Measurements from ENCODE around the gene CFB. TPM values are rescaled to one million over a fixed set of nuclear protein-coding genes. Genes with fewer than 3 reads are reported as not detected.
A peak's percentile ranks its signal among the peaks of the same experiment; 100 is the strongest.

Gene CFB
- polyA plus RNA-seq (2013, experiment 1 of 2) = 0.35 TPM
- polyA plus RNA-seq (2013, experiment 2 of 2) = 0.42 TPM

DNA sequence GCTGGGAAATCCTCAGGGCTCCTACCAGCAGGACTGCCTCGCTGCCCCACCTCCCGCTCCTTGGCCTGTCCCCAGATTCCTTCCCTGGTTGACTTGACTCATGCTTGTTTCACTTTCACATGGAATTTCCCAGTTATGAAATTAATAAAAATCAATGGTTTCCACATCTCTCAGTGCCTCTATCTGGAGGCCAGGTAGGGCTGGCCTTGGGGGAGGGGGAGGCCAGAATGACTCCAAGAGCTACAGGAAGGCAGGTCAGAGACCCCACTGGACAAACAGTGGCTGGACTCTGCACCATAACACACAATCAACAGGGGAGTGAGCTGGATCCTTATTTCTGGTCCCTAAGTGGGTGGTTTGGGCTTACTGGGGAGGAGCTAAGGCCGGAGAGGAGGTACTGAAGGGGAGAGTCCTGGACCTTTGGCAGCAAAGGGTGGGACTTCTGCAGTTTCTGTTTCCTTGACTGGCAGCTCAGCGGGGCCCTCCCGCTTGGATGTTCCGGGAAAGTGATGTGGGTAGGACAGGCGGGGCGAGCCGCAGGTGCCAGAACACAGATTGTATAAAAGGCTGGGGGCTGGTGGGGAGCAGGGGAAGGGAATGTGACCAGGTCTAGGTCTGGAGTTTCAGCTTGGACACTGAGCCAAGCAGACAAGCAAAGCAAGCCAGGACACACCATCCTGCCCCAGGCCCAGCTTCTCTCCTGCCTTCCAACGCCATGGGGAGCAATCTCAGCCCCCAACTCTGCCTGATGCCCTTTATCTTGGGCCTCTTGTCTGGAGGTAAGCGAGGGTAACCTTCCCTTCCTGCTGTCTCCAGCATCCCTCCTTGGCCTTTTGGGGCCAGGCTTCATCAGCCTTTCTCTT is at the start of gene CFB:
Gene CFB, plus strand, starts transcription at position 589 of the 863 bp plus-strand sequence. Its CDS starts 127 bp downstream, at position 716.
- H3K36me3 ChIP-seq (replicated peaks in 1 of 2; ENCODE audit: control insufficient read depth in 2 of 2, insufficient read depth in 2 of 2, low read length in 2 of 2) = peaks cover under 1 to 7% of the 10 kb centered on the region in 2 donors
- peaks cover 0 to 1% of the 10 kb centered on the region in 2 donors for H3K9me3 ChIP-seq (replicated peaks in 1 of 2; ENCODE audit: control insufficient read depth in 2 of 2, insufficient read depth in 1 of 2, low read depth in 1 of 2, low read length in 2 of 2)
- peak within 1 kb of the TSS; percentile 42 for H2BK5ac ChIP-seq (ENCODE audit: low read length)
- H3K27ac ChIP-seq (replicated peaks; ENCODE audit: low read length) = no peak within 1 kb of the TSS
- no peak within 1 kb of the TSS for H4K91ac ChIP-seq (ENCODE audit: low read depth, low read length, poor library complexity)
- H3K4me1 ChIP-seq (ENCODE audit: control insufficient read depth in 2 of 2, insufficient read depth in 1 of 2, low read depth in 1 of 2, low read length in 2 of 2) = peaks cover 4 to 16% of the 10 kb centered on the region in 2 donors
- peak within 1 kb of the TSS; percentile 79 for H2AFZ ChIP-seq (ENCODE audit: low read length)
- H3K23ac ChIP-seq (ENCODE audit: low read depth, low read length, poor library complexity) = peak within 1 kb of the TSS; percentile 92
- peak within 1 kb of the TSS; percentile 33 for H2BK15ac ChIP-seq (ENCODE audit: low read length)
- H3K9ac ChIP-seq (ENCODE audit: low read depth, low read length, poor library complexity) = no peak within 1 kb of the TSS
- H2AK5ac ChIP-seq (ENCODE audit: low read depth, low read length) = peak within 1 kb of the TSS; percentile 79
- H2BK120ac ChIP-seq (ENCODE audit: low read depth, low read length) = no peak within 1 kb of the TSS
- H3K79me1 ChIP-seq (ENCODE audit: low read depth, low read length) = no peaks in the 10 kb centered on the region
- no peak within 1 kb of the TSS for H3K4me2 ChIP-seq (ENCODE audit: insufficient read depth, low read length, poor library complexity, severe bottlenecking)
- WGBS, 2 donors (ENCODE audit: extremely low coverage in 2 of 2, insufficient read length in 2 of 2, insufficient replicate concordance in 1 of 2) = no CpG with 5 or more reads among the region's 11 CpGs
- H2BK12ac ChIP-seq (ENCODE audit: low read length) = no peak within 1 kb of the TSS
- no peak within 1 kb of the TSS for H4K8ac ChIP-seq (ENCODE audit: low read depth, low read length)
- peak within 1 kb of the TSS in 1 of 2 donors; percentile 25 for H3K4me3 ChIP-seq (ENCODE audit: low read length in 2 of 2)
- peaks cover 0 to 13% (median 0%) of the 10 kb centered on the region in 3 experiments for H3K27me3 ChIP-seq (ENCODE audit: control insufficient read depth in 3 of 3, insufficient read depth in 3 of 3, low read depth in 1 of 3, low read length in 3 of 3)
- no peak for DNase-seq (ENCODE audit: low spot score)
- H3K4ac ChIP-seq (ENCODE audit: low read length) = no peak within 1 kb of the TSS
- H3K18ac ChIP-seq (ENCODE audit: low read length) = peak within 1 kb of the TSS; percentile 19
- no peak within 1 kb of the TSS for H3K14ac ChIP-seq (ENCODE audit: low read length)

DNA sequence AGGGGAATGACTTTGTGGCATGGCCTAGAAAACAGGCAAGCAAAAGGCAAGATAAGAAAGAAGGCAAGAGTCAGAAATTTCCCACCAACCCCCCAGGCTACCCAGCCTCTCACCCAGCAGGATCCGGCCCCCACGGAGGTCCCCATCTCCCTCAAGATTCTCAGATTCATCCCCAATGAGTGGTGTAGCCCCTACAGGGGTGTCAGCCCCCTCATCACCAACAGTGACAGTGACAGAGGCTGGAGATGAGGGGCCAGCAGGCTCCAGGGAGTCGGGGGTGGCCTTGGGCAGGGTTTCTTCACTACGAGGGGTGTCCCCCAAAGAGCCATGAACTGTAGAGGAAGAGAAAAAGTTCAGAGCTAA is 49.4 kb upstream of the CFB start:
- Histone ChIP-seq H3K18ac (ENCODE audit: low read length) (no peak overlapping the region), H2BK15ac (ENCODE audit: low read length) (no peak overlapping the region), H3K27ac (replicated peaks; ENCODE audit: low read length) (peak overlapping the region; percentile 46), H3K79me1 (ENCODE audit: low read depth, low read length) (peaks cover 23% of the 10 kb centered on the region), H2BK120ac (ENCODE audit: low read depth, low read length) (no peak overlapping the region), H3K4me3 (ENCODE audit: low read length in 2 of 2) (peak overlapping the region; percentile 83 to 84), H2BK12ac (ENCODE audit: low read length) (no peak overlapping the region), H4K8ac (ENCODE audit: low read depth, low read length) (no peak overlapping the region), H3K36me3 (replicated peaks in 1 of 2; ENCODE audit: control insufficient read depth in 2 of 2, insufficient read depth in 2 of 2, low read length in 2 of 2) (peaks cover 38 to 74% of the 10 kb centered on the region in 2 donors), H3K4me2 (ENCODE audit: insufficient read depth, low read length, poor library complexity, severe bottlenecking) (peak overlapping the region; percentile 83), H2BK5ac (ENCODE audit: low read length) (peak overlapping the region; percentile 26), H3K14ac (ENCODE audit: low read length) (no peak overlapping the region), H3K9ac (ENCODE audit: low read depth, low read length, poor library complexity) (peak overlapping the region; percentile 91), H2AFZ (ENCODE audit: low read length) (no peak overlapping the region), H3K9me3 (replicated peaks in 1 of 2; ENCODE audit: control insufficient read depth in 2 of 2, insufficient read depth in 1 of 2, low read depth in 1 of 2, low read length in 2 of 2) (no peaks in the 10 kb centered on the region), H3K4ac (ENCODE audit: low read length) (no peak overlapping the region), H2AK5ac (ENCODE audit: low read depth, low read length) (no peak overlapping the region), H3K27me3 (ENCODE audit: control insufficient read depth in 3 of 3, insufficient read depth in 3 of 3, low read depth in 1 of 3, low read length in 3 of 3) (no peaks in the 10 kb centered on the region), H4K91ac (ENCODE audit: low read depth, low read length, poor library complexity) (no peak overlapping the region), H3K4me1 (ENCODE audit: control insufficient read depth in 2 of 2, insufficient read depth in 1 of 2, low read depth in 1 of 2, low read length in 2 of 2) (peaks cover 16 to 21% of the 10 kb centered on the region in 2 donors), H3K23ac (ENCODE audit: low read depth, low read length, poor library complexity) (no peak overlapping the region)
- no CpG with 5 or more reads among the region's 4 CpGs for WGBS, 2 donors (ENCODE audit: extremely low coverage in 2 of 2, insufficient read length in 2 of 2, insufficient replicate concordance in 1 of 2)
- DNase-seq (ENCODE audit: low spot score) = no peak

- no peak overlapping the region for H3K4ac ChIP-seq (ENCODE audit: low read length)
- peak overlapping the region; percentile 84 to 86 for H3K4me3 ChIP-seq (ENCODE audit: low read length in 2 of 2)
- H2AK5ac ChIP-seq (ENCODE audit: low read depth, low read length) = peak overlapping the region; percentile 81
- peak overlapping the region; percentile 62 for H3K27ac ChIP-seq (replicated peaks; ENCODE audit: low read length)
- peak overlapping the region; percentile 88 for H2AFZ ChIP-seq (ENCODE audit: low read length)
- peaks cover 23% of the 10 kb centered on the region for H3K79me1 ChIP-seq (ENCODE audit: low read depth, low read length)
- H3K14ac ChIP-seq (ENCODE audit: low read length) = peak overlapping the region; percentile 71
- H3K9ac ChIP-seq (ENCODE audit: low read depth, low read length, poor library complexity) = peak overlapping the region; percentile 98
- no peaks in the 10 kb centered on the region for H3K27me3 ChIP-seq (ENCODE audit: control insufficient read depth in 3 of 3, insufficient read depth in 3 of 3, low read depth in 1 of 3, low read length in 3 of 3)
- H3K23ac ChIP-seq (ENCODE audit: low read depth, low read length, poor library complexity) = peak overlapping the region; percentile 22
- H3K4me2 ChIP-seq (ENCODE audit: insufficient read depth, low read length, poor library complexity, severe bottlenecking) = peak overlapping the region; percentile 83
- H3K18ac ChIP-seq (ENCODE audit: low read length) = peak overlapping the region; percentile 99
- WGBS, 2 donors (ENCODE audit: extremely low coverage in 2 of 2, insufficient read length in 2 of 2, insufficient replicate concordance in 1 of 2) = no CpG with 5 or more reads among the region's 62 CpGs
- H3K36me3 ChIP-seq (replicated peaks in 1 of 2; ENCODE audit: control insufficient read depth in 2 of 2, insufficient read depth in 2 of 2, low read length in 2 of 2) = peaks cover 37 to 69% of the 10 kb centered on the region in 2 donors
- H2BK5ac ChIP-seq (ENCODE audit: low read length) = peak overlapping the region; percentile 87
- H2BK15ac ChIP-seq (ENCODE audit: low read length) = no peak overlapping the region
- DNase-seq (ENCODE audit: low spot score) = peak; percentile 41
- H3K4me1 ChIP-seq (ENCODE audit: control insufficient read depth in 2 of 2, insufficient read depth in 1 of 2, low read depth in 1 of 2, low read length in 2 of 2) = peaks cover 16 to 21% of the 10 kb centered on the region in 2 donors
- no peaks in the 10 kb centered on the region for H3K9me3 ChIP-seq (replicated peaks in 1 of 2; ENCODE audit: control insufficient read depth in 2 of 2, insufficient read depth in 1 of 2, low read depth in 1 of 2, low read length in 2 of 2)
- no peak overlapping the region for H4K91ac ChIP-seq (ENCODE audit: low read depth, low read length, poor library complexity)
- H4K8ac ChIP-seq (ENCODE audit: low read depth, low read length) = peak overlapping the region; percentile 3
- no peak overlapping the region for H2BK120ac ChIP-seq (ENCODE audit: low read depth, low read length)
- no peak overlapping the region for H2BK12ac ChIP-seq (ENCODE audit: low read length)
Measured at GRCh38 chr6:31896856-31897611, 48.9 kb upstream of the CFB start.
